CD4-positive, CD25-positive, alpha-beta regulatory T cell (primary cell): ENCODE measurements around the gene GLTP. TPM values are rescaled to one million over a fixed set of nuclear protein-coding genes. Genes with fewer than 3 reads are reported as not detected.
A peak's percentile ranks its signal among the peaks of the same experiment; 100 is the strongest.
"Not testable (repeated sequence)": the region's sequence is repeated elsewhere in the genome, so short reads cannot be mapped to it uniquely, and the experiment has no call there.

Source experiments
- ATAC-seq, 2 donors: fragments of 150-1000 bp; cut with Tn5 transposase; one replicate each; pipeline ENCODE4 v1.10.0; 2021; ENCODE audit warnings: low read depth in 2 of 2, moderate number of reproducible peaks in 2 of 2, moderate library complexity in 1 of 2
- DNase-seq, 3 donors: peaks; one replicate each; pipeline versions ENCODE4 v3.0.0 to v3.0.0-alpha.2; 2012 to 2022; ENCODE audit warnings: mixed read lengths in 1 of 3
- H3K27ac ChIP-seq: one replicate; pipeline ENCODE4 v1.7.0; 2013; ENCODE audit warnings: mild to moderate bottlenecking, low read length; ENCODE audit not compliant: insufficient read depth, poor library complexity, severe bottlenecking
- H3K27me3 ChIP-seq: one replicate; pipeline ENCODE4 v1.7.0; 2013; ENCODE audit warnings: low read length; ENCODE audit not compliant: control insufficient read depth, insufficient read depth
- H3K36me3 ChIP-seq: one replicate; pipeline ENCODE4 v1.7.0; 2013; ENCODE audit warnings: mild to moderate bottlenecking, low read length, moderate library complexity; ENCODE audit not compliant: control insufficient read depth, insufficient read depth
- H3K4me1 ChIP-seq: 2 replicates; pipeline ENCODE4 v1.7.0; 2013; ENCODE audit warnings: mild to moderate bottlenecking, low read length; ENCODE audit not compliant: insufficient read depth, control insufficient read depth, poor library complexity, severe bottlenecking
- H3K4me3 ChIP-seq: one replicate; pipeline ENCODE4 v1.7.0; 2013; ENCODE audit warnings: low read depth, mild to moderate bottlenecking, low read length, moderate library complexity
- H3K9me3 ChIP-seq, 2 experiments: 1 replicate in 1 of 2; 2 replicates in 1 of 2; pipeline ENCODE4 v1.7.0; 2013; ENCODE audit warnings: low read length in 2 of 2, mild to moderate bottlenecking in 1 of 2, moderate library complexity in 1 of 2; ENCODE audit not compliant: control insufficient read depth in 2 of 2
- H3K27ac Mint-ChIP-seq, 3 donors: one replicate each; pipeline ENCODE4 v1.8.0; 2020 to 2022; ENCODE audit warnings: mild to moderate bottlenecking in 3 of 3, mixed read lengths in 3 of 3, moderate library complexity in 2 of 3
- H3K27me3 Mint-ChIP-seq: one replicate; pipeline ENCODE4 v1.8.0; 2022; ENCODE audit warnings: mild to moderate bottlenecking, mixed read lengths
- H3K36me3 Mint-ChIP-seq: one replicate; pipeline ENCODE4 v1.8.0; 2020; ENCODE audit warnings: mixed read lengths
- H3K4me1 Mint-ChIP-seq, 4 donors: one replicate each; pipeline ENCODE4 v1.8.0; 2020 to 2022; ENCODE audit warnings: mixed read lengths in 4 of 4, mild to moderate bottlenecking in 1 of 4
- H3K4me3 Mint-ChIP-seq, 4 donors: one replicate each; pipeline ENCODE4 v1.8.0; 2020 to 2022; ENCODE audit warnings: mild to moderate bottlenecking in 4 of 4, mixed read lengths in 4 of 4, moderate library complexity in 3 of 4
- H3K9me3 Mint-ChIP-seq, 7 donors: one replicate each; pipeline ENCODE4 v1.8.0; 2020 to 2022; ENCODE audit warnings: mixed read lengths in 7 of 7, mild to moderate bottlenecking in 3 of 7, moderate library complexity in 2 of 7
- polyA plus RNA-seq, 4 donors: library from polyadenylated mRNA; unstranded; fragments of 300-500 nt; fragmentation: Illumina TruSeq; gene quantifications; one replicate each; pipeline ENCODE4 v1.2.3, GENCODE V29; 2021
- total RNA-seq: library from RNA; stranded (reverse); gene quantifications from one replicate; pipeline ENCODE4 v1.2.3, GENCODE V29; 2022

Gene GLTP
- total and polyA plus RNA-seq, 5 donors from 2014 or later, result 31.1 to 48.9 (median 37.8) TPM

DNA sequence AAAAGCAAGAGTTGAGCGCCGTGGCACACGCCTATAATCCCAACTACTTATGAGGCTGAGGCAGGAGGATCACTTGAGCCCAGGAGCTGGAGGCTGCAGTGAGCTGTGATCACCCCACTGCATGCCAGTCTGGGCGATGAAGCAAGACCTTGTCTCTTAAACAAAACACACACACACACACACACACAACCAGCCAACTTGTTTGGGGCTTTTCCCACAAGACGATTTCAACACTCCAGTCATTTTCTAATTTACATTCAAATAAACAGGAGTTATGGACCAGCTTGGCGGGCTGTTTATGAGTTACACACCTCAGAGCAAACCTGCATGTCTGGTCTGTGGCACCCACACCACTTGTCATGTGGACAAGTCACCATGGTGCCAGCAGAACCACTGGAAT, 6.7 kb downstream of the GLTP start:
- ATAC-seq, result no peak
- Histone ChIP-seq H3K4me1 (peaks cover 6% of the 10 kb centered on the region), H3K9me3 (no peaks in the 10 kb centered on the region), H3K27ac (no peak overlapping the region), H3K36me3 (peaks cover 15% of the 10 kb centered on the region), H3K27me3 (no peaks in the 10 kb centered on the region), H3K4me3 (no peak overlapping the region)
- Mint-ChIP-seq H3K36me3 (peaks cover 19% of the 10 kb centered on the region), H3K27me3 (peaks cover under 1% of the 10 kb centered on the region), H3K27ac (no peak overlapping the region), H3K4me1 (peaks cover 7 to 55% (median 32%) of the 10 kb centered on the region in 4 donors), H3K9me3 (no peaks in the 10 kb centered on the region), H3K4me3 (no peak overlapping the region)
- DNase-seq, result no peak

DNA sequence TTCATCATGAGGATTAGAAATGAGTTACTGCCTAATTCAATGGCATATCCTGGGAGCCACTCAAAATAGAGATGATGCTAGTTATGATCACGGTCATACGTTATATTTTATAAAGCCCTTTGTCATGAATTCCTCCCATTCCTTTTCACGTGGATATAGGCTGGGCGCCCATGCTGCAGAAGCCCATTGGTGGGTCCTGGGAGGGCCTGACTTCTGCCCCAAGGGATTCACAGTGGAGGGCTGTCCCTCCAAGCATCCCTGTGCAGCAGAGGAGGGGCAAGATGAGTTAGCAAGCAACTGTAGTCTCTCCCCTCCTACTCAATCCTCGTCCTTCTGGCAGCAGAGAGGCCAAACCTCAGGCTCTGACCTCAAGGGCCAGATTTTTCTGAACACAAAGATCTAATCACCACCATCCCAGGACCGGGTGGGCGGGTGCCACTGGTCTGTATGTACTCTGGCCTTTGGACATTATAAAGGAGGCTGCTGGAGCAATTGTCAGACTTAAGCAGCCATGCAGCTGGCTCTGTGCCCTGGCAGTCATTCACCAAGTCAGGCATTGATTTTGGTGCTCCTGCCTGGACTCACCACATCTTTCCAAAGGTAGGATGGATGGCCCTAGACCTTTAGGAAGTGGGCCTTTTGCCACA, 8.6 kb downstream of the GLTP start:
- Histone ChIP-seq H3K4me1 (no peaks in the 10 kb centered on the region), H3K27ac (no peak overlapping the region), H3K4me3 (no peak overlapping the region), H3K27me3 (no peaks in the 10 kb centered on the region), H3K36me3 (peaks cover 15% of the 10 kb centered on the region), H3K9me3 (no peaks in the 10 kb centered on the region)
- Mint-ChIP-seq H3K36me3 (peaks cover 23% of the 10 kb centered on the region), H3K4me3 (no peak overlapping the region), H3K9me3 (no peaks in the 10 kb centered on the region), H3K27ac (no peak overlapping the region), H3K4me1 (peaks cover 11 to 42% (median 27%) of the 10 kb centered on the region in 4 donors), H3K27me3 (no peaks in the 10 kb centered on the region)
- no peak for DNase-seq
- ATAC-seq, result no peak

DNA sequence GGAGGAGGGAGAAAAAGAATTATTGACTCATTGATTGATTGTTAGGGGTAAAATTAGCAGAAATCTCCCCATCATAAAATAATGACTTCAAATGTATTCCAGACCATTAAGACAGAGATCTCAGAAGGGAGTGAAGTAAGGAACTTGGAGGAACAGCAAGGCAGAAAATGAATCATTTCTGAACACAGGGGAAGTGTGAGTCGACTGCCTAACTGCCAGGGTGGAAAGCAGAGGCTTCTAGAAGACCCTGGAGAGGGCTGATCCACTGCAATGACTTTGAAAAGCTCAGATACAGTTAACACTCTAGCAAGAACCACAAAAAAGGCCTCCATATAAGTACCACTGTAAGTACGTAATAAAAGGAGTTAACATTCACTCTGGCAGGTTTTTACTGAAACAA, 9.7 kb downstream of the GLTP start:
- Mint-ChIP-seq H3K9me3 (no peaks in the 10 kb centered on the region), H3K27ac (peak overlapping the region in 1 of 3 donors; percentile 6), H3K4me3 (no peak overlapping the region), H3K36me3 (peaks cover 22% of the 10 kb centered on the region), H3K4me1 (peaks cover 8 to 39% (median 27%) of the 10 kb centered on the region in 4 donors), H3K27me3 (no peaks in the 10 kb centered on the region)
- H3K9me3 ChIP-seq, result no peaks in the 10 kb centered on the region
- DNase-seq, result no peak
- no peak overlapping the region for H3K27ac ChIP-seq
- no peak overlapping the region for H3K4me3 ChIP-seq
- no peaks in the 10 kb centered on the region for H3K27me3 ChIP-seq
- ATAC-seq, result no peak
- peaks cover 15% of the 10 kb centered on the region for H3K36me3 ChIP-seq
- H3K4me1 ChIP-seq, result no peaks in the 10 kb centered on the region

DNA sequence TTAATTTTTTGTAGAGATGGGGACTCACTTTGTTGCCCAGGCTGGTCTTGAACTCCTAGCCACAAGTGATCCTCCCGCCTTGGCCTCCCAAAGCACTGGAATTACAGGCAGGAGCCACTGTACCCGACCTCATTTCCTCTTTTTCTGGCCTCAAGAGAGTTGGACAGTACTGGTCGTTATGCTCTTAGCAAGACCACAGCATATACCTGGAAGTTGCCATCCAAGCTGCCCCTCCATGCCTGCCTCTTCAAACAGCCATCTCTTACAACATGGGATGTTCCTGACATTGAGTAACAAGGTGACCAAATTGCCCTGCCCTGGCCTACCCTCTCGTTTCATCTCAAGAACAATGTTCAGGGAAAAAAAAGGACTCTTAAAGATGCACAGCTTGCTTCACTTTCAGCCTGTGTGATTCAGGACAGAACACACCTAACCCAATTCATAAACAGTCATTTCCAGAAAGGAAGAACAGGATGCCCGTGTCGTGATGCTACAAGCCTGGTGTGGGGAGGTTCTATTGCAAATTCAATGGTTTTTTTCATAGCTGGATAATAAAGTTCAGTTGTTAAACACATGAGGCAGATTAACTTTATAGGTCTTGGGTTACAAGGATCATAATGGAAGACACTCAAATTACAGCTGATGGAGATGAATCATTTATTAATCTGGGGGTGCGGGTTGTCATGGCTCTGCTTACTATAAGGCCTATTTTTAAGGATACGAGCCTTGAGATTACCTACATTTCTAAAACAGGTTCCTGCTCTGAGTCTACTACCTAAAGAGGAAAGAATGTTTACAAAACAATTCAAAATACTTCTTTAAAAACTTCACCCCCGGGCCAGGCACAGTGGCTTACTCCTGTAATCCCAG, 11.9 kb downstream of the GLTP start:
- H3K27me3 Mint-ChIP-seq, result no peaks in the 10 kb centered on the region
- Histone ChIP-seq H3K27ac (no peak overlapping the region), H3K36me3 (peaks cover 15% of the 10 kb centered on the region), H3K4me1 (peaks cover 6% of the 10 kb centered on the region), H3K9me3 (no peaks in the 10 kb centered on the region), H3K4me3 (no peak overlapping the region), H3K27me3 (no peaks in the 10 kb centered on the region)
- H3K27ac Mint-ChIP-seq, result peak overlapping the region in 2 of 3 donors; percentile 52 to 73
- H3K36me3 Mint-ChIP-seq, result peaks cover 12% of the 10 kb centered on the region
- H3K4me3 Mint-ChIP-seq, result no peak overlapping the region
- peaks cover 0 to 2% (median 0%) of the 10 kb centered on the region in 7 donors for H3K9me3 Mint-ChIP-seq
- ATAC-seq, result no peak
- no peak for DNase-seq
- H3K4me1 Mint-ChIP-seq, result peaks cover 11 to 46% (median 26%) of the 10 kb centered on the region in 4 donors

DNA sequence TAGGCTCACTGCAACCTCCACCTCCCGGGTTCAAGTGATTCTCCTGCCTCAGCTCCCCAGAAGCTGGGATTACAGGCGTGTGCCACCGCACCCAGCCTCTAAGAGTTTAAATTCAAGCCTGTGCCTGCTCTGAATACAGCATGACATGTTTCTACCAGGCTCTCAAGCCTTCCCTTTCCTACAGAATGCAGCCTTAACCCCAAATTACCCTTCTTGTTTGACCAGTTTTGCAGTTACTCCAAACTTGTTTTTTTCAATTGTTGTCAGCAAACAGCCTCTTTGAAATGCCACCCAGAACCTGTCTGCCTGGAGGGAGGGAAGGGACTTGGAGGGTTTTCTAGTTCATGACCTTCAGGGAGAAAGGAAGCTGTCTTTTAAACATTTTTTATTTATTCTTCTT, 15.4 kb downstream of the GLTP start:
- Histone ChIP-seq H3K4me3 (no peak overlapping the region), H3K36me3 (peaks cover 2% of the 10 kb centered on the region), H3K27me3 (no peaks in the 10 kb centered on the region), H3K4me1 (peaks cover 6% of the 10 kb centered on the region), H3K27ac (no peak overlapping the region), H3K9me3 (no peaks in the 10 kb centered on the region)
- Mint-ChIP-seq H3K27ac (peak overlapping the region; percentile 26 to 81 (median 56)), H3K36me3 (peaks cover 5% of the 10 kb centered on the region), H3K9me3 (peaks cover 0 to 3% (median 0%) of the 10 kb centered on the region in 7 donors), H3K27me3 (no peaks in the 10 kb centered on the region), H3K4me1 (peaks cover 12 to 41% (median 21%) of the 10 kb centered on the region in 4 donors), H3K4me3 (no peak overlapping the region)
- ATAC-seq, result no peak
- DNase-seq, result no peak

DNA sequence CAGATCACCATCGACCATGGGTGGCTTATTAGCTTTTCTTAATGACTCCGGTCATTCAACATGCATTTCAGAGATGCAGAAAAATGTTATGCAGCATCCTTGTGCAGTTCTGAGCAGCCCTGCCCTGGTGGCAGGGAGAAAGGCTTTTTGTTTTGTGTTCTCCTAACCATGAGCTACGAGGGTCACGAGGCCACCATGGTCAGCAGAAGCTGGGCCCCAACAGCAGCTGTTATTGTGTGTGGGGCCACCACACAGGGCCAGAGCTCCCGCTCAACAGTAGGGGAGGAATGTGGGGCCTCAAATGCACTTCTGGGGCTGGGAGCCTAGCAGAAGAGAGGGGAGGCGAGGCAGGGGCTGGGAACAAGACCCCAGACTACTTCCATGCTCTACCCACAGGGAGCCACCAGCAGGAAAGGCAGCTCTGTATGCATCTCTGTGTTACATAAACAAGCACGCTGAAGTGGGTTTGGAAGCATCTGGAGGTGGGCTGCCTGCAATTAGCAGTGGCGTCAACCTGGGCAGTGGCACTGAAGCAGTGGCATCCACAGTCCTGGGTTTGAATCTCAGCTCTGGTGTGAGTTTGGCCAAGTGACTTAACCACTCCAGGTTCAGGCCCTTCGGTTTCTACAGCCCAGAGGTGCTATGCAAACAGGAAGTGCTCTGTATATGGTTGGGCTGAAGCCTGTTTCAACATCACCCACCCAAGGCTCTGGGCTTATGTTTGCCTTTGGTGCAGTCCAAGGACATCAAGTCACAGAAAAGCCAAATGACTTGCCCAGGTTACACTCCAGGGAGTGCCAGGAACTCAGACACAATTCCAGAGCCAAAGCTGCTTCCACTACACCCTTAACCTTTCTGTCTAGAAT, 16.3 kb downstream of the GLTP start:
- no peaks in the 10 kb centered on the region for H3K9me3 ChIP-seq
- DNase-seq (peak in 1 of 3 donors; percentile 58), ATAC-seq (peak; percentile 64 to 70)
- no peak overlapping the region for H3K27ac ChIP-seq
- peak overlapping the region; percentile 14 to 86 (median 81) for H3K27ac Mint-ChIP-seq
- peak overlapping the region in 1 of 4 donors; percentile 46 for H3K4me3 Mint-ChIP-seq
- peaks cover 6% of the 10 kb centered on the region for H3K4me1 ChIP-seq
- no peaks in the 10 kb centered on the region for H3K27me3 Mint-ChIP-seq
- peaks cover 12 to 38% (median 21%) of the 10 kb centered on the region in 4 donors for H3K4me1 Mint-ChIP-seq
- peak overlapping the region; percentile 35 for H3K4me3 ChIP-seq
- H3K27me3 ChIP-seq, result no peaks in the 10 kb centered on the region
- peaks cover 2% of the 10 kb centered on the region for H3K36me3 ChIP-seq
- peaks cover 5% of the 10 kb centered on the region for H3K36me3 Mint-ChIP-seq
- peaks cover 0 to 3% (median 0%) of the 10 kb centered on the region in 7 donors for H3K9me3 Mint-ChIP-seq

DNA sequence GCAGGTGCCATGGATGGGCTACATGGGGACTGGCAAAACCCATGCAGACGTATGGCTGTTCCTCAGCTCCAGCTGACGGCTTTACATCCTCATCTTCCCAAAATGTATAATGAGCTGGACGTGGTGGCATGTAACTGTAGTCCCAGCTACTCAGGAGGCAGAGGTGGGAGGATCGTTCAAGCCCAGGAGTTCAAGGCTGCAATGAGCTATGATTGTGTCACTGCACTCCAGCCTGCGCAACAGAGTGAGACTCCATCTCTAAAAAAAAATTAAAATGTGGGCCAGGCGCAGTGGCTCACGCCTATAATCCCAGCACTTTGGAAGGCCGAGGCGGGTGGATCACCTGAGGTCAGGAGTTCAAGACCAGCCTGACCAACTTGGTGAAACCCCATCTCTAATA, 17.9 kb downstream of the GLTP start:
- Mint-ChIP-seq H3K36me3 (peaks cover 13% of the 10 kb centered on the region), H3K27ac (peak overlapping the region in 2 of 3 donors; percentile 42 to 56), H3K4me1 (peaks cover 8 to 33% (median 18%) of the 10 kb centered on the region in 4 donors)
- not testable (repeated sequence) for H3K27ac ChIP-seq, H3K27me3 Mint-ChIP-seq, H3K27me3 ChIP-seq, H3K4me1 ChIP-seq, H3K36me3 ChIP-seq, H3K9me3 Mint-ChIP-seq, DNase-seq, H3K4me3 Mint-ChIP-seq, H3K9me3 ChIP-seq, ATAC-seq, H3K4me3 ChIP-seq
